GM19025 (cell line): ENCODE results near the gene GNAT3.

Experiments used
- ATAC-seq: cut with Tn5 transposase; IDR thresholded peaks from one replicate; pipeline ENCODE4 v1.9.1; 2021; ENCODE audit warnings: mild to moderate bottlenecking, low read depth, moderate library complexity; ENCODE audit not compliant: unreplicated experiment

Gene GNAT3

DNA sequence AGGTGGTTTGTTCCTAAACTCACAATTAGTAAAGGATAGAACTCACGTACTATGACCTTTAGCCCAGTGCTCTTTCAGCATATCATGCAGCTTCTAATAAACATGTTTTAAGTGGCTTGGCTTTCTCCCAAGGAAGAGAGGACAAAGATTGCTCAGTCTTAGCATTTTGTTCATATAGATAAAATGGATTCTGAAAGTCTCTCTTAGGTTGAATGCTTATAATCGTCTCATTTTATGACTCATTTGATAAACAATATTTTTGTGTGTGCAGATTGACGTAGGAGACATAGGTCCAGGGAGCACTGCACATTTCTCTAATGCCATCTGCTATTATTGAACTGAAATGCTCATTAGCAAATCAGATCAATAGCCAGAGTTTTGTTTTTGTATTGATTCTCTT is 44.8 kb downstream of the GNAT3 start:
- no peak for ATAC-seq

DNA sequence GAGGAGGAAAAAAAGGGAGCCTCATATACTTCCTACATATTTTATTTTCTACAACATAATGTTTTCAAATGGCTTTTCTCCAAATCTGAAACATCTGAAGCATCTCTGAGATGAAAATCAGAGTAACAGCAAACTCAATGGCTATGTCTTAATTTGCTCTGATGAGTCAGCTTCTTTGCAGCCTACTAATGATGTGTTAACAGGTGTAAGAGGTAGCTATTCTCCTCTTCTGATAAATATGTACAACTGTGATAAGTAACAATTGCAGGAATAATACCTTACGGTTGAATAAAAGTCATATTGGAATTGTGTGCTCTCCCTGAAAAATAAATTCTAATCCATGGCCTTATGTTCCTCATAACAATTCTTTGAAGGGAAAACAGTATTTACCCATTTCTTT is 45.2 kb downstream of the GNAT3 start:
- no peak for ATAC-seq

DNA sequence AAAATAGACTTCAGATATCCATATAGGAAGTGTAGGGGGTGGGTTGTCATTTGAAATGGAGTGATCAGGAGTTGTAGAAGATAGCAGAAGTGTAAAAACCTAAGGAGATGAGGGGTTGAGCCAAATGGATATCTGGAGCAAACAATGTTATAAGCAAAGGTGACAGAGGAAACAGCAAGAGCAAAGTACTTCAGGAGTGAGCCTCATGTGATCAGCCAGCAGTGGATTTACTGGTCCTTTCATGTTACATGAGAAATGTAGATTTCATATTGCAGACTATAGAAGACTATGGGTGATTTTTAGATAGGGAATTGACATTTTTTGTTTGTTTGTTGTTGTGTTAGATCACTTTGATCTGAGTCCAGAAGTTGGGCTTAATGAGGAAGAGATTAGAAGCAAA is 47.7 kb downstream of the GNAT3 start:
- no peak for ATAC-seq

DNA sequence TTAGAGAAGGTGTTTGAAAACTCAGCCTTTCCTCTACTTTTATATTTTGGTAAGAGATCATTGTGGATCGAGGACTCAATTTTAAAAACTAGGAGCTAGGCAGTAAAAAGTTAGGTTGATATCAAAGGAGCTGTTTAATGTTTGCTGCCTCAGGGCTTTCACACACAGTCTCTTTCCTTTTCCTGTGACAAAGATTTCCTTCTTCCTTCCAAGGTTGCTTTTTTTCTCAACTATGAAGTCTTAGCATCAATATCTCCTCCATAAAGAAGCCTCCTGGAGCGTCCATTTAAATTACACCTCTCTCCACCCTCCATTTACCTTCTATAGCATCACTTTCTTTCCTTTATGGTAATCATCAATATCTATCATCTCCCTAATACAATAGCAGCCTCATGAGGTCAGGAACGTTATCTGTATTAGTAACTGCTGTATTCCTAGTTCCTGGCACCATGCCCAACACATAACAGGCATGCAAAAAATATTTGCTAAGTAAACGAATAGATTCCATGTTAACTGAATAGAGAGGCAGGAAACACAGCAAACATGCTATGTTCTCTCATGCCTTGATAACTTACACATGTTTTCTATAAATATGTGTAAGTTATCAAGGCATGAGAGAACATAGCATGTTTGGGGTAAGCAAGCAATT is 48.5 kb downstream of the GNAT3 start:
- ATAC-seq = no peak

GRCh38 chr7:80460857-80461256 is 51.0 kb downstream of the GNAT3 start:
- ATAC-seq = no peak

DNA sequence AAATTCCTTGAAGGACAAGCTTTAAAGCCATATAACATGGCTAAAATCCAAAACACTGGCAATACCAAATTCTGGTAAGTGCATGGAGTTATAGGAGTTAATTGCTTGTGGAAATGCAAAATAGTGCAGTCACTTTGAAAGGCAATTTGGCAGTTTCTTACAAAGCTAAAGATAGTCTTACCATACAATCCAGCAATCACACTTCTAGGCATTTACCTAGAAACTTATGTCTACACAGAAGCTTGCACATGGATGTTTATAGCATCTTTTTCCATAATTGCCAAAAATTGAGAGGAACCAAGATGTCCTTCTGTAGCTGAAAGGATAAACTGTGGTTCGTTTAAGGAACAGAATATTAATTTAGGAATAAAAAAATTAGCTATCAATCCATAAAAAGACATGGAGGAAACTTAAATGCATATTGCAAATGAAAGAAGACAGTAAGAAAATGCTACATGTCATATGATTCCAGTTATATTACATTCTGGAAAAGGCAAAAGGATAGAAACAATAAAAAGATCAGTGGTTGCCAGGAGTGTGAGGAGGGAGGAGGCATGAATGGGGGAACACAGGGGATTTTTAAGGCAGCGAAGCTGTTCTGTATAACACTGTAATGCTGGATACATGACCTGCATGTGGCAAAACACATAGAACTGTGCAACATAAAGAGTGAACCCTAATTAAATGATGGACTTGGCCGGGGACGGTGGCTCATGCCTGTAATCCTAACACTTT is 51.9 kb downstream of the GNAT3 start:
- no peak for ATAC-seq

GRCh38 chr7:80458822-80459725 is 52.8 kb downstream of the GNAT3 start:
- no peak for ATAC-seq

- ATAC-seq = no peak
Measured at GRCh38 chr7:80453699-80454340, 58.0 kb downstream of the GNAT3 start.

GRCh38 chr7:80450621-80451308 is 61.1 kb downstream of the GNAT3 start:
- ATAC-seq = no peak

DNA sequence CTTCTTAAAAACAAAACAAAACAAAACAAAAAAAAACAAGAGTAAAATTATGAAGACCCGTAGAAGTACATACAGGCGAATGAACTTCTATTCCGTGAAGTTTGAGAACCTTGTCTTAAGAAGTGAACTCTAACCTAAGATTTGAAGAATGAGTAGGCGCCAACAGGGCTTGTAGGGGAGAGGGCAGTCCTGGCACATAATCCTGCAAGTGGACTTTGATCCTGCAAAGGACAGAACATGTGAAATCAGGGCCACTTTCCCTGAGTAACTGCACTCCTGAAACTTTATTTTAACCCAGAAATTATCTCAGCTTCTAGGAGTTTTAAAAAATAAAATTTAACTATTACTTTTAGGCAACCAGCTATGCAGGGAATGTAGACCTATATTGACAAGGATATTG is 62.0 kb downstream of the GNAT3 start:
- no peak for ATAC-seq

- ATAC-seq = no peak
Measured at GRCh38 chr7:80445351-80445750, 66.5 kb downstream of the GNAT3 start.

- ATAC-seq = no peak
Measured at GRCh38 chr7:80444811-80445210, 67.1 kb downstream of the GNAT3 start.

DNA sequence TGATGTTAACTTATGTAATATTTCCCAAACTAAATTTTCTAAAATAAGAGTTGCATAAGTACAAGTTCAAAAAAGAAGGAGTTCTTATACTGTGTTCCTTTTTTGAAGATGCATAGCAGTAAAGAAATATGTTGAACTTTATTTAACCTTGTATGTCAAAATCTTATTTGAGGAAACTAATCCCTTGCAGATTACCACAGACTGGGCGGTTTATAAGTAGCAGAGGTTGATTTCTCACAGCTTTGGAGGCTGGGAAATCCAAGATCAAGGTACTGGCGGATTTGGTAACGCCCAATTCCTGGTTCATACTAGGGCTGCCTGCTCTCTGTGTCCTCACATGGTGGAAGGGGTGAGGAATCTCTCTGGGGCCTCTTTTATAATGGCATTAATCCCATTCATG is 68.5 kb downstream of the GNAT3 start:
- no peak for ATAC-seq

GRCh38 chr7:80440883-80441282 is 71.0 kb downstream of the GNAT3 start:
- no peak for ATAC-seq

- no peak for ATAC-seq
Measured at GRCh38 chr7:80439894-80440821, 71.7 kb downstream of the GNAT3 start.

- no peak for ATAC-seq
Measured at GRCh38 chr7:80435521-80435920, 76.3 kb downstream of the GNAT3 start.

- no peak for ATAC-seq
Measured at GRCh38 chr7:80434047-80434446, 77.8 kb downstream of the GNAT3 start.

GRCh38 chr7:80432166-80432565 is 79.7 kb downstream of the GNAT3 start:
- ATAC-seq = no peak

- ATAC-seq = no peak
Measured at GRCh38 chr7:80429181-80429580, 82.7 kb downstream of the GNAT3 start.
